Measurements from ENCODE around the gene LOXHD1. TPM values are rescaled to one million over a fixed set of nuclear protein-coding genes. Genes with fewer than 3 reads are reported as not detected.

LOXHD1 gene
- total RNA-seq, 1 experiment from 2014 or later = 0.35 TPM

GRCh38 chr18:46639386-46639785 lies 17.6 kb downstream of the LOXHD1 start (continued):
- TF ChIP-seq ZNF532 (CRISPR knock-in tag; IDR thresholded peaks at IDR 0.05; ENCODE audit: borderline replicate concordance) (no peak), NR3C1 (CRISPR knock-in tag; conservative IDR thresholded peaks at IDR 0.05; ENCODE audit: low read depth) (no peak), AR (CRISPR knock-in tag; IDR thresholded peaks at IDR 0.05) (no peak), E2F4 (CRISPR knock-in tag; IDR thresholded peaks at IDR 0.05; ENCODE audit: borderline replicate concordance, low read depth) (no peak), TCF7 (CRISPR knock-in tag; IDR thresholded peaks at IDR 0.05; ENCODE audit: low read depth) (no peak)

GRCh38 chr18:46636040-46636630 lies 20.9 kb downstream of the LOXHD1 start:
- H3K9me3 Mint-ChIP-seq = peaks cover 21% of the 10 kb centered on the region
- H3K4me3 Mint-ChIP-seq = no peak overlapping the region
- DNase-seq (ENCODE audit: low spot score) (no peak), ATAC-seq (no peak)
- H3K27ac Mint-ChIP-seq = no peak overlapping the region
- TF ChIP-seq ZNF281 (CRISPR knock-in tag; IDR thresholded peaks at IDR 0.05) = no peak
- TF ChIP-seq TCF7 (CRISPR knock-in tag; IDR thresholded peaks at IDR 0.05; ENCODE audit: low read depth) = no peak
- no peak for TF ChIP-seq RORB (CRISPR knock-in tag; IDR thresholded peaks at IDR 0.05)
- TF ChIP-seq AR (CRISPR knock-in tag; IDR thresholded peaks at IDR 0.05) = no peak
- no peak for TF ChIP-seq USF1 (CRISPR knock-in tag; IDR thresholded peaks at IDR 0.05)
- TF ChIP-seq ZNF138 (CRISPR knock-in tag; conservative IDR thresholded peaks at IDR 0.05) = no peak
- TF ChIP-seq JUN (CRISPR knock-in tag; IDR thresholded peaks at IDR 0.05) = no peak
- TF ChIP-seq SP1 (CRISPR knock-in tag; conservative IDR thresholded peaks at IDR 0.05) = no peak
- TF ChIP-seq TEAD4 (CRISPR knock-in tag; IDR thresholded peaks at IDR 0.05) = no peak
- ChIA-PET POLR2A (no interaction called here), CTCF (interaction anchor here (0.8 kb wide), 1 partner anchor 80 kb away, joined by 3 read pairs; no protein-coding TSS in a partner anchor)
- H3K36me3 Mint-ChIP-seq = no peaks in the 10 kb centered on the region
- H3K4me1 Mint-ChIP-seq = no peaks in the 10 kb centered on the region
- peaks cover 8% of the 10 kb centered on the region for H3K27me3 Mint-ChIP-seq (ENCODE audit: low read depth)
